HEK293 (cell line): ENCODE results near the gene EFNA2.

Experiments used
- BCL11A ChIP-seq: fragments of 450-650 bp; formaldehyde crosslinking; IDR thresholded peaks from 2 replicates; pipeline ENCODE4 v1.5.1; 2016; ENCODE audit warnings: low read depth, missing biosample characterization, missing genetic modification characterization
- KLF16 ChIP-seq: fragments of 450-650 bp; formaldehyde crosslinking; IDR thresholded peaks from 2 replicates; pipeline ENCODE4 v1.5.1; 2017; ENCODE audit warnings: missing biosample characterization, missing genetic modification characterization
- REST ChIP-seq: fragments of 450-650 bp; formaldehyde crosslinking; IDR thresholded peaks from 2 replicates; pipeline ENCODE4 v1.5.1; 2016; ENCODE audit warnings: missing biosample characterization, missing genetic modification characterization
- SP2 ChIP-seq: fragments of 450-650 bp; formaldehyde crosslinking; IDR thresholded peaks from 2 replicates; pipeline ENCODE4 v1.5.1; 2016; ENCODE audit warnings: missing biosample characterization, missing genetic modification characterization
- ZNF121 ChIP-seq: fragments of 450-650 bp; formaldehyde crosslinking; IDR thresholded peaks from 2 replicates; pipeline ENCODE4 v1.5.1; 2016; ENCODE audit warnings: missing biosample characterization, missing genetic modification characterization
- ZNF214 ChIP-seq: fragments of 450-650 bp; formaldehyde crosslinking; IDR thresholded peaks from 2 replicates; pipeline ENCODE4 v1.5.1; 2017; ENCODE audit warnings: missing biosample characterization, mild to moderate bottlenecking, missing genetic modification characterization, borderline replicate concordance
- ZNF280D ChIP-seq: fragments of 450-650 bp; formaldehyde crosslinking; IDR thresholded peaks from 2 replicates; pipeline ENCODE4 v1.5.1; 2016; ENCODE audit warnings: missing biosample characterization, missing genetic modification characterization
- ZNF423 ChIP-seq: fragments of 450-650 bp; formaldehyde crosslinking; IDR thresholded peaks from 2 replicates; pipeline ENCODE4 v1.5.1; 2016; ENCODE audit warnings: missing biosample characterization, missing genetic modification characterization
- ZNF580 ChIP-seq: fragments of 450-650 bp; formaldehyde crosslinking; IDR thresholded peaks from 2 replicates; pipeline ENCODE4 v1.5.1; 2016; ENCODE audit warnings: missing biosample characterization, missing genetic modification characterization
- ZNF626 ChIP-seq: fragments of 450-650 bp; sonication (Bioruptor Pico); formaldehyde crosslinking; IDR thresholded peaks from 2 replicates; pipeline ENCODE4 v1.5.1; 2018; ENCODE audit warnings: missing biosample characterization, missing genetic modification characterization, inconsistent platforms
- ZNF76 ChIP-seq: fragments of 450-650 bp; formaldehyde crosslinking; IDR thresholded peaks from 2 replicates; pipeline ENCODE4; 2016; ENCODE audit warnings: low read depth, missing biosample characterization, missing genetic modification characterization, borderline replicate concordance
- TF ChIP-seq, protein P1 (sequence below): fragments of 450-650 bp; formaldehyde crosslinking; IDR thresholded peaks from 2 replicates; pipeline ENCODE4 v1.5.1; 2016; ENCODE audit warnings: missing biosample characterization, missing genetic modification characterization
- TF ChIP-seq, protein P2 (sequence below): fragments of 450-650 bp; formaldehyde crosslinking; IDR thresholded peaks from 2 replicates; pipeline ENCODE4 v1.5.1; 2016; ENCODE audit warnings: missing biosample characterization, missing genetic modification characterization

DNA sequence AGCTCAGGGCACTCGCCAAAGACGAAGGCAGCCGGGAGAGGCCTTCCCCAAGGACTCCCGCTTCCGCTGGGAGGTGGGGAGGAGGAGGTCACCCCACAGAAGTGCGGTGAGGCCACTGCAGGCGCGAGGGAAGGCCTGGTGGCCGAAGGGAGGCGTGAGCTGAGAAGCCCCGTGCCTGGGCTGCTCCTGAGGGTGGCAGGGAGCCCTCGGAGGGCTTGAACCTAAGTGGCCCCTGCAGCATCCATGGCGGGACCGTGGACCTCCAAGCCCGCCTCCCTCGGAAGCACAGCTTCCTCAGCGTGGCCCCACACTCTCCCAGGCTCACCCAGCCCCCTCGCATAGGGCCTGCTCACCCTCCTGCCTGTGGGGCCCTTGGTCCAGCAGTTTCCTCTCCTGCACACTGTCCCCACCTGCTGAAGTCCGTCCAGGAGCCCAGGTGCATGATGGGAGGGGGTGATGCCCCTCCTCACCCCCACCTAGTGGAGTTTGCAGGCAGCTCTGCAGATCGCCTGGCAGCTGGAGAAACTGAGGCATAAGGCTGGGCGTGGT lies 25.9 kb downstream of the EFNA2 start:
- TF ChIP-seq, protein P1, sequence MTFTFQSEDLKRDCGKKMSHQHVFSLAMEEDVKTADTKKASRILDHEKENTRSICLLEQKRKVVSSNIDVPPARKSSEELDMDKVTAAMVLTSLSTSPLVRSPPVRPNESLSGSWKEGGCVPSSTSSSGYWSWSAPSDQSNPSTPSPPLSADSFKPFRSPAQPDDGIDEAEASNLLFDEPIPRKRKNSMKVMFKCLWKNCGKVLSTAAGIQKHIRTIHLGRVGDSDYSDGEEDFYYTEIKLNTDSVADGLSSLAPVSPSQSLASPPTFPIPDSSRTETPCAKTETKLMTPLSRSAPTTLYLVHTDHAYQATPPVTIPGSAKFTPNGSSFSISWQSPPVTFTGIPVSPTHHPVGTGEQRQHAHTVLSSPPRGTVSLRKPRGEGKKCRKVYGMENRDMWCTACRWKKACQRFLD (tag by site-specific recombination): no peak
- TF ChIP-seq ZNF214 (tag by site-specific recombination) (no peak), ZNF121 (tag by site-specific recombination) (no peak), KLF16 (tag by site-specific recombination) (no peak), ZNF280D (no peak), REST (tag by site-specific recombination) (no peak), SP2 (tag by site-specific recombination) (no peak; the same call in 1 of the 2 replicates), ZNF76 (tag by site-specific recombination) (0 out of 2 replicates have a peak, but pooled peaks have one; percentile 21), ZNF423 (tag by site-specific recombination) (no peak), ZNF626 (tag by site-specific recombination) (no peak), ZNF580 (no peak), BCL11A (tag by site-specific recombination) (no peak)
- TF ChIP-seq, protein P2, sequence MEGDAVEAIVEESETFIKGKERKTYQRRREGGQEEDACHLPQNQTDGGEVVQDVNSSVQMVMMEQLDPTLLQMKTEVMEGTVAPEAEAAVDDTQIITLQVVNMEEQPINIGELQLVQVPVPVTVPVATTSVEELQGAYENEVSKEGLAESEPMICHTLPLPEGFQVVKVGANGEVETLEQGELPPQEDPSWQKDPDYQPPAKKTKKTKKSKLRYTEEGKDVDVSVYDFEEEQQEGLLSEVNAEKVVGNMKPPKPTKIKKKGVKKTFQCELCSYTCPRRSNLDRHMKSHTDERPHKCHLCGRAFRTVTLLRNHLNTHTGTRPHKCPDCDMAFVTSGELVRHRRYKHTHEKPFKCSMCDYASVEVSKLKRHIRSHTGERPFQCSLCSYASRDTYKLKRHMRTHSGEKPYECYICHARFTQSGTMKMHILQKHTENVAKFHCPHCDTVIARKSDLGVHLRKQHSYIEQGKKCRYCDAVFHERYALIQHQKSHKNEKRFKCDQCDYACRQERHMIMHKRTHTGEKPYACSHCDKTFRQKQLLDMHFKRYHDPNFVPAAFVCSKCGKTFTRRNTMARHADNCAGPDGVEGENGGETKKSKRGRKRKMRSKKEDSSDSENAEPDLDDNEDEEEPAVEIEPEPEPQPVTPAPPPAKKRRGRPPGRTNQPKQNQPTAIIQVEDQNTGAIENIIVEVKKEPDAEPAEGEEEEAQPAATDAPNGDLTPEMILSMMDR (tag by site-specific recombination): no peak
